ENCODE data around the gene DBH.

The DBH gene

GRCh38 chr9:133656211-133657119, 20.3 kb downstream of the DBH start:
- Histone ChIP-seq H3K9me3 (ENCODE audit: low read depth, low read length) (no peaks in the 10 kb centered on the region), H3K27ac (no peak overlapping the region), H3K36me3 (ENCODE audit: insufficient read depth, low read length) (no peaks in the 10 kb centered on the region), H3K4me3 (no peak overlapping the region), H3K9ac (ENCODE audit: insufficient read length) (no peak overlapping the region)
- DNase-seq (ENCODE audit: low read depth, low spot score) = no peak
- TF ChIP-seq POLR2AphosphoS5 (IDR thresholded peaks at IDR 0.05; ENCODE audit: borderline replicate concordance, low read depth, low read length) (no peak), EZH2 (IDR thresholded peaks at IDR 0.05) (no peak), FOXP2 (optimal IDR thresholded peaks at IDR 0.05; ENCODE audit: control extremely low read depth, extremely low read length, insufficient read depth) (no peak)

GRCh38 chr9:133657120-133657661, 21.0 kb downstream of the DBH start:
- Histone ChIP-seq H3K9ac (ENCODE audit: insufficient read length) (no peak overlapping the region), H3K4me3 (no peak overlapping the region), H3K27ac (no peak overlapping the region), H3K36me3 (ENCODE audit: insufficient read depth, low read length) (no peaks in the 10 kb centered on the region), H3K9me3 (ENCODE audit: low read depth, low read length) (no peaks in the 10 kb centered on the region)
- DNase-seq (ENCODE audit: low read depth, low spot score) = no peak
- no peak for TF ChIP-seq POLR2AphosphoS5 (IDR thresholded peaks at IDR 0.05; ENCODE audit: borderline replicate concordance, low read depth, low read length)
- no peak for TF ChIP-seq FOXP2 (optimal IDR thresholded peaks at IDR 0.05; ENCODE audit: control extremely low read depth, extremely low read length, insufficient read depth)
- no peak for TF ChIP-seq EZH2 (IDR thresholded peaks at IDR 0.05)

- no peaks in the 10 kb centered on the region for H3K9me3 ChIP-seq (ENCODE audit: low read depth, low read length)
- H3K4me3 ChIP-seq = peak overlapping the region; percentile 74
- no peak for TF ChIP-seq EZH2 (IDR thresholded peaks at IDR 0.05)
- no peak for TF ChIP-seq POLR2AphosphoS5 (IDR thresholded peaks at IDR 0.05; ENCODE audit: borderline replicate concordance, low read depth, low read length)
- TF ChIP-seq FOXP2 (optimal IDR thresholded peaks at IDR 0.05; ENCODE audit: control extremely low read depth, extremely low read length, insufficient read depth) = no peak
- no peaks in the 10 kb centered on the region for H3K36me3 ChIP-seq (ENCODE audit: insufficient read depth, low read length)
- H3K27ac ChIP-seq = no peak overlapping the region
- no peak overlapping the region for H3K9ac ChIP-seq (ENCODE audit: insufficient read length)
- DNase-seq (ENCODE audit: low read depth, low spot score) = no peak
These were observed 22.6 kb downstream of the DBH start for GRCh38 chr9:133658442-133659431.

GRCh38 chr9:133659516-133659915, 23.4 kb downstream of the DBH start:
- TF ChIP-seq FOXP2 (optimal IDR thresholded peaks at IDR 0.05; ENCODE audit: control extremely low read depth, extremely low read length, insufficient read depth) (no peak), POLR2AphosphoS5 (IDR thresholded peaks at IDR 0.05; ENCODE audit: borderline replicate concordance, low read depth, low read length) (no peak), EZH2 (IDR thresholded peaks at IDR 0.05) (no peak)

GRCh38 chr9:133661846-133662540, 25.8 kb downstream of the DBH start:
- TF ChIP-seq FOXP2 (optimal IDR thresholded peaks at IDR 0.05; ENCODE audit: control extremely low read depth, extremely low read length, insufficient read depth) (no peak), EZH2 (IDR thresholded peaks at IDR 0.05) (no peak), POLR2AphosphoS5 (IDR thresholded peaks at IDR 0.05; ENCODE audit: borderline replicate concordance, low read depth, low read length) (no peak)
- H3K4me3 ChIP-seq = no peak overlapping the region
- DNase-seq (ENCODE audit: low read depth, low spot score) = no peak
- no peaks in the 10 kb centered on the region for H3K9me3 ChIP-seq (ENCODE audit: low read depth, low read length)
- no peaks in the 10 kb centered on the region for H3K36me3 ChIP-seq (ENCODE audit: insufficient read depth, low read length)
- no peak overlapping the region for H3K27ac ChIP-seq
- H3K9ac ChIP-seq (ENCODE audit: insufficient read length) = no peak overlapping the region

More at GRCh38 chr9:133659516-133659915, 23.4 kb downstream of the DBH start:
- H3K9ac ChIP-seq (ENCODE audit: insufficient read length) = no peak overlapping the region
- H3K4me3 ChIP-seq = peak overlapping the region; percentile 74
- no peaks in the 10 kb centered on the region for H3K36me3 ChIP-seq (ENCODE audit: insufficient read depth, low read length)
- no peaks in the 10 kb centered on the region for H3K9me3 ChIP-seq (ENCODE audit: low read depth, low read length)
- no peak overlapping the region for H3K27ac ChIP-seq
- no peak for DNase-seq (ENCODE audit: low read depth, low spot score)

GRCh38 chr9:133664173-133665050, 28.2 kb downstream of the DBH start:
- Histone ChIP-seq H3K9ac (ENCODE audit: insufficient read length) (no peak overlapping the region), H3K9me3 (ENCODE audit: low read depth, low read length) (no peaks in the 10 kb centered on the region), H3K36me3 (ENCODE audit: insufficient read depth, low read length) (no peaks in the 10 kb centered on the region), H3K27ac (no peak overlapping the region), H3K4me3 (no peak overlapping the region)
- DNase-seq (ENCODE audit: low read depth, low spot score) = no peak
- TF ChIP-seq FOXP2 (optimal IDR thresholded peaks at IDR 0.05; ENCODE audit: control extremely low read depth, extremely low read length, insufficient read depth) = no peak
- TF ChIP-seq EZH2 (IDR thresholded peaks at IDR 0.05) = no peak
- TF ChIP-seq POLR2AphosphoS5 (IDR thresholded peaks at IDR 0.05; ENCODE audit: borderline replicate concordance, low read depth, low read length) = no peak

GRCh38 chr9:133665096-133665495, 28.9 kb downstream of the DBH start:
- no peak overlapping the region for H3K4me3 ChIP-seq
- TF ChIP-seq FOXP2 (optimal IDR thresholded peaks at IDR 0.05; ENCODE audit: control extremely low read depth, extremely low read length, insufficient read depth) (no peak), POLR2AphosphoS5 (IDR thresholded peaks at IDR 0.05; ENCODE audit: borderline replicate concordance, low read depth, low read length) (no peak), EZH2 (IDR thresholded peaks at IDR 0.05) (no peak)
- no peak for DNase-seq (ENCODE audit: low read depth, low spot score)

More at GRCh38 chr9:133665096-133665495, 28.9 kb downstream of the DBH start:
- Histone ChIP-seq H3K27ac (no peak overlapping the region), H3K9me3 (ENCODE audit: low read depth, low read length) (no peaks in the 10 kb centered on the region), H3K36me3 (ENCODE audit: insufficient read depth, low read length) (no peaks in the 10 kb centered on the region), H3K9ac (ENCODE audit: insufficient read length) (no peak overlapping the region)

All from SK-N-MC (cell line).